Mucosa of stomach (tissue), 1 donor: ENCODE measurements around the gene OCA2.
A peak's percentile ranks its signal among the peaks of the same experiment; 100 is the strongest.

Experiments
- H3K27me3 ChIP-seq: one replicate; pipeline ENCODE4 v1.7.0; 2013; ENCODE audit warnings: mild to moderate bottlenecking, low read length; ENCODE audit not compliant: control insufficient read depth, insufficient read depth
- H3K36me3 ChIP-seq: one replicate; pipeline ENCODE4 v1.7.0; 2013; ENCODE audit warnings: low read length; ENCODE audit not compliant: control insufficient read depth, insufficient read depth
- H3K4me1 ChIP-seq: one replicate; pipeline ENCODE4 v1.7.0; 2013; ENCODE audit warnings: mild to moderate bottlenecking, low read length; ENCODE audit not compliant: control insufficient read depth, insufficient read depth
- H3K4me3 ChIP-seq: one replicate; pipeline ENCODE4 v1.7.0; 2013; ENCODE audit warnings: low read length
- H3K9ac ChIP-seq: one replicate; pipeline ENCODE4 v1.7.0; 2013; ENCODE audit warnings: mild to moderate bottlenecking, low read length, moderate library complexity
- H3K9me3 ChIP-seq: one replicate; pipeline ENCODE4 v1.7.0; 2013; ENCODE audit warnings: mild to moderate bottlenecking, low read length, moderate library complexity; ENCODE audit not compliant: control insufficient read depth
- donor health status: Pancreatic carcinoma.

The OCA2 gene

GRCh38 chr15:28099555-28100140 is 533 bp upstream of the OCA2 start:
- Histone ChIP-seq H3K4me1 (peaks cover 27% of the 10 kb centered on the region), H3K27me3 (peaks cover 61% of the 10 kb centered on the region), H3K36me3 (no peaks in the 10 kb centered on the region), H3K4me3 (no peak overlapping the region), H3K9me3 (no peaks in the 10 kb centered on the region), H3K9ac (no peak overlapping the region)

- no peak overlapping the region for H3K9ac ChIP-seq
- peaks cover 70% of the 10 kb centered on the region for H3K27me3 ChIP-seq
- H3K36me3 ChIP-seq, result no peaks in the 10 kb centered on the region
- no peaks in the 10 kb centered on the region for H3K9me3 ChIP-seq
- peaks cover 36% of the 10 kb centered on the region for H3K4me1 ChIP-seq
- no peak overlapping the region for H3K4me3 ChIP-seq
Measured at GRCh38 chr15:28098360-28098765, 752 bp downstream of the OCA2 start.

GRCh38 chr15:28097656-28098359 is 1.3 kb downstream of the OCA2 start:
- H3K36me3 ChIP-seq, result no peaks in the 10 kb centered on the region
- no peaks in the 10 kb centered on the region for H3K9me3 ChIP-seq
- no peak overlapping the region for H3K4me3 ChIP-seq
- peaks cover 70% of the 10 kb centered on the region for H3K27me3 ChIP-seq
- H3K9ac ChIP-seq, result no peak overlapping the region
- peaks cover 36% of the 10 kb centered on the region for H3K4me1 ChIP-seq

GRCh38 chr15:28096670-28097431 is 2.3 kb downstream of the OCA2 start:
- Histone ChIP-seq H3K36me3 (no peaks in the 10 kb centered on the region), H3K9me3 (no peaks in the 10 kb centered on the region), H3K4me3 (peak overlapping the region; percentile 9), H3K27me3 (peaks cover 70% of the 10 kb centered on the region), H3K9ac (peak overlapping the region; percentile 8), H3K4me1 (peaks cover 36% of the 10 kb centered on the region)

GRCh38 chr15:28096411-28096669 is 2.8 kb downstream of the OCA2 start:
- H3K9ac ChIP-seq, result peak overlapping the region; percentile 8
- H3K27me3 ChIP-seq, result peaks cover 66% of the 10 kb centered on the region
- H3K36me3 ChIP-seq, result no peaks in the 10 kb centered on the region
- peaks cover 36% of the 10 kb centered on the region for H3K4me1 ChIP-seq
- peak overlapping the region; percentile 9 for H3K4me3 ChIP-seq
- H3K9me3 ChIP-seq, result no peaks in the 10 kb centered on the region

- Histone ChIP-seq H3K27me3 (peaks cover 55% of the 10 kb centered on the region), H3K36me3 (no peaks in the 10 kb centered on the region), H3K9me3 (no peaks in the 10 kb centered on the region), H3K4me1 (peaks cover 36% of the 10 kb centered on the region), H3K4me3 (no peak overlapping the region), H3K9ac (peak overlapping the region; percentile 34)
Measured at GRCh38 chr15:28094732-28095521, 4.2 kb downstream of the OCA2 start.

- no peak overlapping the region for H3K4me3 ChIP-seq
- H3K9me3 ChIP-seq, result no peaks in the 10 kb centered on the region
- no peak overlapping the region for H3K9ac ChIP-seq
- peaks cover 33% of the 10 kb centered on the region for H3K4me1 ChIP-seq
- no peaks in the 10 kb centered on the region for H3K36me3 ChIP-seq
- peaks cover 47% of the 10 kb centered on the region for H3K27me3 ChIP-seq
Measured at GRCh38 chr15:28093752-28094535, 5.2 kb downstream of the OCA2 start.

- H3K4me1 ChIP-seq, result peaks cover 19% of the 10 kb centered on the region
- H3K9ac ChIP-seq, result no peak overlapping the region
- H3K36me3 ChIP-seq, result no peaks in the 10 kb centered on the region
- peaks cover 20% of the 10 kb centered on the region for H3K27me3 ChIP-seq
- no peaks in the 10 kb centered on the region for H3K9me3 ChIP-seq
- no peak overlapping the region for H3K4me3 ChIP-seq
Measured at GRCh38 chr15:28091313-28091712, 7.8 kb downstream of the OCA2 start.

- H3K9ac ChIP-seq, result no peak overlapping the region
- H3K36me3 ChIP-seq, result no peaks in the 10 kb centered on the region
- no peaks in the 10 kb centered on the region for H3K4me1 ChIP-seq
- H3K4me3 ChIP-seq, result no peak overlapping the region
- no peaks in the 10 kb centered on the region for H3K9me3 ChIP-seq
- no peaks in the 10 kb centered on the region for H3K27me3 ChIP-seq
Measured at GRCh38 chr15:28086175-28086703, 12.9 kb downstream of the OCA2 start.

GRCh38 chr15:28085489-28086174 is 13.5 kb downstream of the OCA2 start:
- no peaks in the 10 kb centered on the region for H3K9me3 ChIP-seq
- H3K4me3 ChIP-seq, result no peak overlapping the region
- no peaks in the 10 kb centered on the region for H3K27me3 ChIP-seq
- H3K9ac ChIP-seq, result no peak overlapping the region
- no peaks in the 10 kb centered on the region for H3K36me3 ChIP-seq
- H3K4me1 ChIP-seq, result no peaks in the 10 kb centered on the region

- no peak overlapping the region for H3K9ac ChIP-seq
- H3K27me3 ChIP-seq, result no peaks in the 10 kb centered on the region
- no peaks in the 10 kb centered on the region for H3K36me3 ChIP-seq
- no peaks in the 10 kb centered on the region for H3K9me3 ChIP-seq
- no peaks in the 10 kb centered on the region for H3K4me1 ChIP-seq
- H3K4me3 ChIP-seq, result no peak overlapping the region
Measured at GRCh38 chr15:28084547-28084946, 14.6 kb downstream of the OCA2 start.
